ENCODE results near the gene LYPLA2.
A peak's percentile ranks its signal among the peaks of the same experiment; 100 is the strongest.

The LYPLA2 gene

DNA sequence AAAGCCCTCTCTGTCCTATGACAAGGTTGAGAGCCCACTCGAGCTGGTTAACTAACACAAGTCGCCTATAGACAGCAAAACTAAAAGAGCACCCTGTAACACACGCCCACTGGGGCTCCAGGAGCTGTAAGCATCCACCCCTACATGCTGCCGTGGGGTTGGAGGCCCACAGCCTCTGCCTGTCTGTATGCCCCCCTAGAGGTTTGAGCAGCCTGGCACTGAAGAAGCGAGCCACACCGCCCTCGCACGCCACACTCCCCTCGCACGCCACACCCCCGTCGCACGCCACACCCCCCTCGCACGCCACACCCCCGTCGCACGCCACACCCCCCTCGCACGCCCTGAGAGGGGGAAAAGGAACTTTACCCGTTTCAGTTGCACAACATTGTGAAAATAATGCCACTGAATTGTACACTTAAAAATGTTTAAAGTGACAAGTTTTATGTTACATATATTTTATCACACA lies 47.5 kb downstream of the LYPLA2 start:
- peak; percentile 7 to 57 for DNase-seq

GRCh38 chr1:23843644-23844043 lies 52.7 kb downstream of the LYPLA2 start:
- DNase-seq, result no peak

Data from NCI-H446 (cell line).